MCF 10A (cell line): ENCODE results near the gene LRCH4. TPM values are rescaled to one million over a fixed set of nuclear protein-coding genes. Genes with fewer than 3 reads are reported as not detected.

ENCODE experiments used
- BruUV-seq: library from RNA; stranded (reverse); fragments of 400-500 nt; replicated peaks from 2 replicates; lab custom pipeline; 2021; lab: Mats Ljungman, UMichigan
- CTCF ChIA-PET: fragments of 300-600 bp; sonication (Branson Sonifier 250); formaldehyde crosslinking; extraction: SDS; loops from one replicate; lab custom pipeline; 2021; ENCODE audit warnings: antibody characterized with exemption, inconsistent platforms; lab: Yijun Ruan, JAX
- POLR2A ChIA-PET: fragments of 300-600, 350-650 bp; sonication (Branson Sonifier 250); formaldehyde crosslinking; extraction: SDS; loops from one replicate; lab custom pipeline; 2020; ENCODE audit warnings: antibody characterized with exemption, inconsistent platforms; lab: Yijun Ruan, JAX
- DNase-seq: peaks from one replicate; pipeline ENCODE4 v3.0.0-alpha.2; 2018; ENCODE audit not compliant: unreplicated experiment
- H3K27ac Mint-ChIP-seq: one replicate; pipeline ENCODE4 v1.8.0; 2022; ENCODE audit warnings: mild to moderate bottlenecking, low read depth, mixed read lengths; ENCODE audit not compliant: unreplicated experiment
- H3K27me3 Mint-ChIP-seq: one replicate; pipeline ENCODE4 v1.8.0; 2022; ENCODE audit warnings: mixed read lengths; ENCODE audit not compliant: insufficient read depth, unreplicated experiment
- H3K36me3 Mint-ChIP-seq: one replicate; pipeline ENCODE4 v1.8.0; 2022; ENCODE audit warnings: mild to moderate bottlenecking, moderate library complexity, mixed read lengths; ENCODE audit not compliant: insufficient read depth, unreplicated experiment
- H3K4me1 Mint-ChIP-seq: one replicate; pipeline ENCODE4 v1.8.0; 2022; ENCODE audit warnings: mixed read lengths; ENCODE audit not compliant: insufficient read depth, unreplicated experiment
- H3K4me3 Mint-ChIP-seq: one replicate; pipeline ENCODE4 v1.8.0; 2022; ENCODE audit warnings: mild to moderate bottlenecking, moderate library complexity, mixed read lengths; ENCODE audit not compliant: unreplicated experiment
- H3K9me3 Mint-ChIP-seq: one replicate; pipeline ENCODE4 v1.8.0; 2022; ENCODE audit warnings: mixed read lengths; ENCODE audit not compliant: unreplicated experiment
- CTCF ChIP-seq: fragments of 200-600 bp; IDR thresholded peaks from one replicate; pipeline ENCODE4 v1.8.0; 2022; ENCODE audit warnings: antibody characterized with exemption, mild to moderate bottlenecking; ENCODE audit not compliant: unreplicated experiment
- intact Hi-C: fragments of 100-400 bp; cut with micrococcal nuclease; formaldehyde crosslinking; loops from 2 replicates; pipeline ENCODE4 v1.14.1; 2022
- total RNA-seq: library from RNA; stranded (reverse); gene quantifications from 2 replicates; pipeline ENCODE4 v1.2.3, GENCODE V29; 2022

LRCH4 gene
- total RNA-seq, 1 experiment from 2014 or later, result 22.3 TPM

GRCh38 chr7:100588438-100588837, 2.5 kb upstream of the LRCH4 start:
- H3K9me3 Mint-ChIP-seq, result no peaks in the 10 kb centered on the region
- CTCF ChIA-PET, result interaction anchor here (0.7 to 1.3 kb wide), 8 partner anchors 16 to 201 kb away, joined by 3 to 5 read pairs (median 3); partner anchors contain the start of gene MOSPD3
- no peak for DNase-seq
- peaks cover 6% of the 10 kb centered on the region for H3K36me3 Mint-ChIP-seq
- H3K4me1 Mint-ChIP-seq, result peaks cover 13% of the 10 kb centered on the region
- POLR2A ChIA-PET, result interaction anchor here (1.3 kb wide), 1 partner anchor 42 kb away, joined by 4 read pairs; no protein-coding TSS in a partner anchor
- H3K4me3 Mint-ChIP-seq, result peak overlapping the region; percentile 12
- no peak overlapping the region for H3K27ac Mint-ChIP-seq
- peak; percentile 31 for TF ChIP-seq CTCF
- BruUV-seq, result no TSS peak
- no peaks in the 10 kb centered on the region for H3K27me3 Mint-ChIP-seq
- intact Hi-C loops, result loop anchor here (1.0 kb wide), 1 partner anchor 24 kb away; no protein-coding TSS in a partner anchor

GRCh38 chr7:100586266-100587025, 517 bp upstream of the LRCH4 start, which contains the start of gene FBXO24:
Gene FBXO24 (plus strand): TSS chr7:100586328. CDS start chr7:100586626, 298 bp downstream.
- Mint-ChIP-seq H3K4me1 (peaks cover 13% of the 10 kb centered on the region), H3K27ac (peak within 1 kb of the TSS; percentile 90), H3K9me3 (no peaks in the 10 kb centered on the region), H3K4me3 (peak within 1 kb of the TSS; percentile 92), H3K27me3 (no peaks in the 10 kb centered on the region), H3K36me3 (peaks cover 12% of the 10 kb centered on the region)
- POLR2A ChIA-PET, result interaction anchor here (0.5 to 4.8 kb wide), 58 partner anchors 9 to 1427 kb away, joined by 3 to 49 read pairs (median 4); partner anchors contain the start of genes AGFG2, GIGYF1, GNB2 and MEPCE
- intact Hi-C loops, result no loop called here
- no peak for TF ChIP-seq CTCF
- CTCF ChIA-PET, result interaction anchor here (0.6 to 3.0 kb wide), 15 partner anchors 12 to 242 kb away, joined by 3 to 12 read pairs (median 4); partner anchors contain the start of genes MOSPD3 and POP7
- BruUV-seq, result no TSS peak
- DNase-seq, result peak; percentile 100

GRCh38 chr7:100584683-100585510, 1.0 kb downstream of the LRCH4 start:
- TSS peak; percentile 45 for BruUV-seq
- Mint-ChIP-seq H3K36me3 (peaks cover 16% of the 10 kb centered on the region), H3K27ac (peak overlapping the region; percentile 90), H3K4me1 (peaks cover 13% of the 10 kb centered on the region), H3K9me3 (no peaks in the 10 kb centered on the region), H3K27me3 (no peaks in the 10 kb centered on the region), H3K4me3 (peak overlapping the region; percentile 92)
- DNase-seq, result peak; percentile 30
- CTCF ChIA-PET, result interaction anchor here (0.6 to 3.0 kb wide), 16 partner anchors 19 to 195 kb away, joined by 3 to 11 read pairs (median 4); no protein-coding TSS in a partner anchor
- POLR2A ChIA-PET, result interaction anchor here (0.6 to 4.8 kb wide), 33 partner anchors 9 to 633 kb away, joined by 3 to 49 read pairs (median 5); partner anchors contain the start of genes AGFG2, EPHB4, GIGYF1 and GNB2
- no peak for TF ChIP-seq CTCF
- intact Hi-C loops, result no loop called here
